ENCODE results near the gene PEX12.
"Not testable (repeated sequence)": the region's sequence is repeated elsewhere in the genome, so short reads cannot be mapped to it uniquely, and the experiment has no call there.

The PEX12 gene

GRCh38 chr17:35586569-35587073 lies 8.2 kb upstream of the PEX12 start:
- in situ Hi-C loops (cut with MboI; ENCODE audit: low pct_unique_long_range_greater_than_20kb, low sequenced_read_pairs): no loop called here
- no peak for DNase-seq

GRCh38 chr17:35584061-35584460 lies 5.7 kb upstream of the PEX12 start:
- in situ Hi-C loops (cut with MboI; ENCODE audit: low pct_unique_long_range_greater_than_20kb, low sequenced_read_pairs): no loop called here

GRCh38 chr17:35578929-35579432 lies 610 bp upstream of the PEX12 start:
- in situ Hi-C loops (cut with MboI; ENCODE audit: low pct_unique_long_range_greater_than_20kb, low sequenced_read_pairs): no loop called here
- no peak for DNase-seq

More at GRCh38 chr17:35584061-35584460, 5.7 kb upstream of the PEX12 start:
- no peak for DNase-seq

GRCh38 chr17:35577830-35578196 lies 558 bp downstream of the PEX12 start:
- no peak for DNase-seq
- in situ Hi-C loops (cut with MboI; ENCODE audit: low pct_unique_long_range_greater_than_20kb, low sequenced_read_pairs): no loop called here

GRCh38 chr17:35575759-35576158 lies 2.6 kb downstream of the PEX12 start:
- in situ Hi-C loops (cut with MboI; ENCODE audit: low pct_unique_long_range_greater_than_20kb, low sequenced_read_pairs): no loop called here
- no peak for DNase-seq

- in situ Hi-C loops (cut with MboI; ENCODE audit: low pct_unique_long_range_greater_than_20kb, low sequenced_read_pairs): no loop called here
- no peak for DNase-seq
These were observed 9.0 kb downstream of the PEX12 start for GRCh38 chr17:35569405-35569804.

GRCh38 chr17:35568561-35568960 lies 9.8 kb downstream of the PEX12 start:
- peak; percentile 64 for DNase-seq
- in situ Hi-C loops (cut with MboI; ENCODE audit: low pct_unique_long_range_greater_than_20kb, low sequenced_read_pairs): no loop called here

GRCh38 chr17:35566968-35567367 lies 11.4 kb downstream of the PEX12 start:
- no peak for DNase-seq
- in situ Hi-C loops (cut with MboI; ENCODE audit: low pct_unique_long_range_greater_than_20kb, low sequenced_read_pairs): no loop called here

- in situ Hi-C loops (cut with MboI; ENCODE audit: low pct_unique_long_range_greater_than_20kb, low sequenced_read_pairs); DNase-seq: not testable (repeated sequence)
These were observed 15.2 kb downstream of the PEX12 start for GRCh38 chr17:35563181-35563580.

- peak; percentile 91 for DNase-seq
- in situ Hi-C loops (cut with MboI; ENCODE audit: low pct_unique_long_range_greater_than_20kb, low sequenced_read_pairs): no loop called here
These were observed 17.7 kb downstream of the PEX12 start, which contains the start of gene SLFN14 for GRCh38 chr17:35560703-35561102. Gene SLFN14, minus strand, starts transcription at chr17:35560819. Its CDS starts 2,757 bp downstream, at chr17:35558062.

GRCh38 chr17:35559495-35560210 lies 18.7 kb downstream of the PEX12 start:
- peak; percentile 53 for DNase-seq

GRCh38 chr17:35557353-35557752 lies 21.0 kb downstream of the PEX12 start:
- in situ Hi-C loops (cut with MboI; ENCODE audit: low pct_unique_long_range_greater_than_20kb, low sequenced_read_pairs): no loop called here
- no peak for DNase-seq

More at GRCh38 chr17:35559495-35560210, 18.7 kb downstream of the PEX12 start:
- in situ Hi-C loops (cut with MboI; ENCODE audit: low pct_unique_long_range_greater_than_20kb, low sequenced_read_pairs): no loop called here

- no peak for DNase-seq
These were observed 22.7 kb downstream of the PEX12 start for GRCh38 chr17:35555691-35556090.

GRCh38 chr17:35554668-35555067 lies 23.7 kb downstream of the PEX12 start:
- in situ Hi-C loops (cut with MboI; ENCODE audit: low pct_unique_long_range_greater_than_20kb, low sequenced_read_pairs): no loop called here
- no peak for DNase-seq

More at GRCh38 chr17:35555691-35556090, 22.7 kb downstream of the PEX12 start:
- in situ Hi-C loops (cut with MboI; ENCODE audit: low pct_unique_long_range_greater_than_20kb, low sequenced_read_pairs): no loop called here

- in situ Hi-C loops (cut with MboI; ENCODE audit: low pct_unique_long_range_greater_than_20kb, low sequenced_read_pairs): no loop called here
- DNase-seq: no peak
These were observed 25.1 kb downstream of the PEX12 start for GRCh38 chr17:35553310-35553709.

- DNase-seq: no peak
- in situ Hi-C loops (cut with MboI; ENCODE audit: low pct_unique_long_range_greater_than_20kb, low sequenced_read_pairs): loop anchor here (25.0 kb wide), 1 partner anchor 187 kb away; the partner anchor contains the start of gene SLFN11
These were observed 29.4 kb downstream of the PEX12 start for GRCh38 chr17:35548978-35549377.

- DNase-seq: no peak
- in situ Hi-C loops (cut with MboI; ENCODE audit: low pct_unique_long_range_greater_than_20kb, low sequenced_read_pairs): loop anchor here (25.0 kb wide), 1 partner anchor 186 kb away; the partner anchor contains the start of gene SLFN11
These were observed 30.1 kb downstream of the PEX12 start for GRCh38 chr17:35548208-35548810.

GRCh38 chr17:35546487-35546886 lies 31.9 kb downstream of the PEX12 start:
- in situ Hi-C loops (cut with MboI; ENCODE audit: low pct_unique_long_range_greater_than_20kb, low sequenced_read_pairs): loop anchor here (25.0 kb wide), 1 partner anchor 184 kb away; the partner anchor contains the start of gene SLFN11
- DNase-seq: no peak

- in situ Hi-C loops (cut with MboI; ENCODE audit: low pct_unique_long_range_greater_than_20kb, low sequenced_read_pairs): loop anchor here (25.0 kb wide), 1 partner anchor 183 kb away; the partner anchor contains the start of gene SLFN11
- DNase-seq: no peak
These were observed 33.2 kb downstream of the PEX12 start for GRCh38 chr17:35545150-35545549.

GRCh38 chr17:35543856-35544255 lies 34.5 kb downstream of the PEX12 start:
- in situ Hi-C loops (cut with MboI; ENCODE audit: low pct_unique_long_range_greater_than_20kb, low sequenced_read_pairs): loop anchor here (25.0 kb wide), 1 partner anchor 182 kb away; the partner anchor contains the start of gene SLFN11
- no peak for DNase-seq
